ENCODE data around the gene E4F1.
"Not testable (repeated sequence)": the region's sequence is repeated elsewhere in the genome, so short reads cannot be mapped to it uniquely, and the experiment has no call there.

The E4F1 gene

GRCh38 chr16:2231016-2231931, 7.9 kb downstream of the E4F1 start:
- no peak for DNase-seq

- DNase-seq: no peak
Measured at GRCh38 chr16:2232094-2232990, 9.0 kb downstream of the E4F1 start.

DNA sequence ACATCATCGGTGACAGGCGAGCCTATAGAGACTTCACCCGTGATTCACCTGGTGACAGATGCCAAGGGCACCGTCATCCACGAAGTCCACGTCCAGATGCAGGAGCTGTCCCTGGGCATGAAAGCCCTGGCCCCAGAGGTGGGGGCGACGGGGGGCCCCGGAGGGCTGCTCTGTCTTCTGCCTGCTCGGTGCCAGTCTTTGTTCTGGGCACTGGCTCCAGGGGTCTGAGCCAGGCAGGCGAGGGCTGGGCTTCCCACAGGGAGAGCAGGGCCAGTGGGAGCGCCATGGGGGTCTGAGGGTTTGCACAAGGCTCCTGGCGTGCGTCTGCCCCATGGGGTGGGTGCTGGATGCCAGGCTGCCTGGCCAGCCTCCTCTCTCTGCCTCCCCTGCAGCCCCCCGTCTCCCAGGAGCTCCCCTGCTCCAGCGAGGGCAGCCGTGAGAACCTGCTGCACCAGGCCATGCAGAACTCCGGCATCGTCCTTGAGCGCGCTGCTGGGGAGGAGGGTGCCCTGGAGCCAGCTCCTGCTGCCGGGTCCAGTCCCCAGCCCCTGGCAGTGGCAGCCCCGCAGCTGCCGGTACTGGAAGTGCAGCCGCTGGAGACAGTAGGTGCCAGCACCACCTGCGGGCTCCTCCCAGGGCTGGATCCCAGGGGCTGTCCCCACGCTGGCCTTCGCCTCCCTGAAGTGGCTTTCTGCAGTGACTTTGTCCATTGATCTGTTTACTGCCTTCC, 9.8 kb downstream of the E4F1 start:
- no peak for DNase-seq

DNA sequence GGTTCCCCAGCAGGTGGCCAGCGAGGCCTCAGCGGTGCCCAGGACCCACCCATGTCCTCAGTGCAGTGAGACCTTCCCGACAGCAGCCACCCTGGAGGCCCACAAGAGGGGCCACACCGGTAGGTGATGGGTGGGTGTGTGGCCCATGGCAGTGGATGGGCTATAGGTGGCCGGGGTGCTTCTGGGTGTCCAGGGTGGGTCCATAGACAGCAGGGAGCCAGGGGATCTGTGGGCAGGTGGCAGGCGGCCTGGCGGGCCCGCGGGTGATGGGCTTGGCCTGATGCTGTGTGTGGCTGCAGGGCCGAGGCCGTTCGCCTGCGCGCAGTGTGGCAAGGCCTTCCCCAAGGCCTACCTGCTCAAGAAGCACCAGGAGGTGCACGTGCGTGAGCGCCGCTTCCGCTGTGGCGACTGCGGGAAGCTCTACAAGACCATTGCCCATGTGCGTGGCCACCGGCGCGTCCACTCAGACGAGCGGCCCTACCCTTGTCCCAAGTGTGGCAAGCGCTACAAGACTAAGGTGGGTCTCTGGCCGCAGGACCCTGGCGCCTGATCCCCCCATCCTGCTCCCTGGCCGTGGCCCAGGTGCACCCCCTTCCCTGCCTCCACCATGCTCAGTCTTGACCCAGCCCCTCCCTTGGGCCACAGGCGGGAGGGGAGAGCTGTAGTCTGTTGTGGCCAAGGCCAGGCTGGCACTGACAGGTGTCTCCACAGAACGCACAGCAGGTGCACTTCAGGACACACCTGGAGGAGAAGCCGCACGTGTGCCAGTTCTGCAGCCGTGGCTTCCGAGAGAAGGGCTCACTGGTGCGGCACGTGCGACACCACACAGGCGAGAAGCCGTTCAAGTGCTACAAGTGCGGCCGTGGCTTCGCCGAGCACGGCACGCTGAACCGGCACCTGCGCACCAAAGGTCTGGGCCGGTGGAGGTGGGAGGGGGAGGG, 10.8 kb downstream of the E4F1 start:
- no peak for DNase-seq

DNA sequence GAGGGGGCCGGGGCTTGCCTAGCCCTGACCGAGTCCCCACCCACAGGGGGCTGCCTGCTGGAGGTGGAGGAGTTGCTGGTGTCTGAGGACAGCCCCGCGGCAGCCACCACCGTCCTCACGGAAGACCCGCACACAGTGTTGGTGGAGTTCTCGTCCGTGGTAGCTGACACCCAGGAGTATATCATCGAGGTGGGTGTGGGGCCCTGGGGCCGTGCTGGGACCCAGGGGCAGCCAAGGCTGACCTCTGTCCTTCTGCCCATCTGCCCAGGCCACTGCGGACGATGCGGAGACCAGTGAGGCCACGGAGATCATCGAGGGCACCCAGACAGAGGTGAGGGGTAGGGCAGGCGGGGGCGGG, 11.4 kb downstream of the E4F1 start:
- no peak for DNase-seq

- no peak for DNase-seq
Measured at GRCh38 chr16:2235234-2235651, 11.9 kb downstream of the E4F1 start.

- no peak for DNase-seq
Measured at GRCh38 chr16:2235695-2236336, 12.4 kb downstream of the E4F1 start.

- DNase-seq: no peak
Measured at GRCh38 chr16:2236337-2237101, 13.1 kb downstream of the E4F1 start, which contains the start of gene DNASE1L2. Gene DNASE1L2 (plus strand): TSS chr16:2236444. CDS start chr16:2236817, 373 bp downstream.

GRCh38 chr16:2237102-2237482, 13.7 kb downstream of the E4F1 start:
- no peak for DNase-seq

- no peak for DNase-seq
Measured at GRCh38 chr16:2237493-2238149, 14.2 kb downstream of the E4F1 start.

DNA sequence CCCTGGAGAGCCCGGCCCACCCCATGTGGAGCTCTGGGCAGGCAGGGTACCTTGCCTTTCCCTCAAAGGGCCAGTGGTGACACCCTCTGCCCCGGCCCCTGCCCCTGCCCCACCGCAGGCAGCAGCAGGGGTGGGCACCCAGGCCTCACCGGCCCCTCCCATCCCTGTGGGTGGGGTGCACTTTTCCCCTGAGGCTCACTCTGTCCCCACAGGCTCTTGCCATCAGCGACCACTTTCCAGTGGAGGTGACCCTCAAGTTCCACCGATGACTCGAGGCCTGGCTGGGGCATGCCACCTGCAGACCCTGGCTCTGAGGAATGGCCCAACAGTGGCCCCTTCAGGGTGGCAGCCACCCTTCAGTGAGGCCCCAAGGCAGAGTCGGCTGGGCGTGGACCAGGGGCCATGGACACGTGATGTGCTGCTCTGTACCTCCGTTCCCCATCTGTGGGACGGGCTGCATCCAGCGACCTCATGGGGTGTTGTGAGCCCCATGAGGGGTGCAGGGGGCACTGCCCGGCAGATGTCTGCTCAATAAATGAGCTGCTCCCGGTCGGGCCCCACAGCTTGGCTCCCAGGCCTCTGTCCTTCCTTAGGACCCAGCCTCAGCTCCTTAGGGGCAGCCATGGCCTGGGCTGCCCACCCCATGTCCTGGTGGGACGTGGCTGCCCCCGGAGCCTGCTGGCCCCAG, 14.9 kb downstream of the E4F1 start:
- DNase-seq: no peak

DNA sequence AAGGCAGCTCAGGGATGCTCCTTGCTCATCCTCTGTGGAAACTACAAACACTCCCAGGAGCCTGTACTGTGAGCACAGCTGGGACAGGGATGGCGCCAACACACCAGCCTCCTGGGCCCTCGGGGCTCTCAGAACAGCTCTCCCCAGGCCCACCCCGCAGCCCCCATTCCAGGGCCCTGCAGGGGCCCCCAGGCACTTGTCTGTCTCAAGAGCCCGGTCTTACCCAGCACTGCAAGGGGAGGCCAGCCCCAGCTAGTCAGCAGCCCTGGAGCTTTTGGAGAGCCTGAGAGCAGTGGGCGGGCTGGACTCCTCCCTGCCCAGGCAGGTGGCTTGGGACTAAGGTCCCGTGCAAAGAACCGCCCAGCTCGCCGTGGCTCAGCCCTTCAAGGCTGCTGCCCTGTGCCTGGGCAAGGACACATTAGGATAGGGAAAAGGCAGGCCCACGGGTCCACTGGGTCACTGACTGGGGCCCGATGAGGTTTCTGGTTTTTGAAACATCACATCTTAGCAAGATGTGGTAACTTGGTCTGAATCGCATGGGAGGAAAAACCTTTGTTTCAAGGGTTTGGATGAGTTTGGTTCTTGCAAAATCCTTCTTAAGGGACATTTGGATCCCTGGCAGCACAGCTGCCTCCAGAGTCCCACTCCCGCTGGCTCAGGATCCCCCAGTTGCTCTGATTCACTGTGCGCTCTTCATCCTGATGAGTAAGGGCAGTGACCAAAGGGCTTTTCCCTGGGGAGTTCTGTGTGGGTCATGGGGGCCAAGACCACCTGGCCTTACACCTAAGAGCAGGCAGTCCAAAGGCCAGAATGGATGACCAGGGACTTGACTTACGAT, 15.7 kb downstream of the E4F1 start:
- no peak for DNase-seq

DNA sequence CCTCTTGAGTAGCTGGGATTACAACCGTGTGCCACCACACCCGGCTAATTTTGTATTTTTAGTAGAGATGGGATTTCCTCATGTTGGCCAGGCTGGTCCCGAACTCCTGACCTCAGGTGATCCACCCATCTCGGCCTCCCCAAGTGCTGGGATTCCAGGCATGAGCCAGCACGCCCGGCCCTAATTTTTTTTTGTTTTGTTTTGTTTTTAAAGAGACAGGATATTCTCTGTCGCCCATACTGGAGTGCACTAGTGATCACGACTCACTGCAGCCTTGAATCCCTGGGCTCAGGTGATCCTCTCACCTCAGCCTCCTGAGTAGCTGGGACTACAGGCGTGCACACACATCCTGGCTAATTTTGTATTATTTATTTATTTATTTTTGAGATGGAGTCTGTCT, 16.9 kb downstream of the E4F1 start:
- DNase-seq: not testable (repeated sequence)

DNA sequence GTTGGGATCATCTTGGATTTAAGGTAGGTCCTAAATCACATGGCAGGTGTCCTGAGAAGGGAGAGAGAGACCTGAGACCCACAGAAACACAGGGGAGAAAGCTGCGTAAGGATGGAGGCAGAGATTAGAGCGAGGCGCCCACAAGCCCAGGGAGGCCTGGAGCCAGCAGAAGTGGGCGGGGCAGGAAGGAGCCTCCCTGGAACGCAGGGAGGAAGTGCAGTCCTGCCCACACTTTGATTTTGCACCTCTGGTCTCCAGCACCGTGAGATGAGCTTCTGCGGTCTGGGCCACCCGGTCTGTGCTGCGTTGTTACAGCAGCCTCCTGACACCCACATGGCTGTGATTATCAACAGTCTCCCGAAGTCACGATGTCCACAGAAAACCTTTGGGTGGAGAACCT, 19.2 kb downstream of the E4F1 start:
- DNase-seq: no peak

DNA sequence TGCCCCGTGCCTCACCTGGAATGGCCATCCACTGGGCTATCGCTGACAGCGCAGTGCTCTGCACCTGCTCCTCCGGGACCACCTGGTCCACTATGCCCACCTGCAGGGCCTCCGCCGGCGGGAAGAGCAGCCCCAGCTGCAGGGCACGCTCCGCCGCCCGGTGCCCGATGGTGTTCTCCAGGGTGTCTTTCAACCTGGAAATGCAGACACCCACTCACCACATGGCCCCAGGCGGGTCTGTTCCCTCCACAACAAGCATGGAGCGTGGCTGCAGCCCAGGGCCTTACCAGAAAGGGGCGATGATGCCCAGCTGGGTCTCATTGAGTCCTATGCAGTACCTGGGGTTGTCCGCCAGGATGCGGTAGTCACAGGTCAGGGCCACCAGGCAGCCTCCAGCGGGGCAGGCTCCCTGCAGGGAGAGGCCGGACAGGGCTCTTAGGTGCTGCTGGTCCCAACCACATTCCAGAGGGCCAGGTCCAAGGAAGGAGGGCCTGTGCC, 19.7 kb downstream of the E4F1 start:
- DNase-seq: no peak

DNA sequence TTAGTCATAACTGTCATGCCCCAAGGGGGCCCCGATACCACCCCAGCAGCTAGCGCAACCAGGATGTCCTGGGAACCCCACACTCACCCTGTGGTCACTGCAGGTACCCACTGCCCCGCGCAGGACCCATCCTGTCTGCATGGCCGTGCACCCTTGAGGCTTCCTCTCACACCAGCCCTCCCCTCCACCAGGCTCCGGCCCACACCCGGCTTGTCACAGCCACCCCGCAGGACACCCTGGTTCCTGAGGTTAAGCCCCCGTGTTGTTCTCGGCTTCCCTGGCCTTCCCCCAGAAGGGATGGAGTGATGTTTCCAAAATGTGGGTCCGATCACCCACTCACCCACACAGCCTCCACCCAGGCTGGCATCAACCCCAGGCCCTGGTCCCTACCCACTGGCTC, 20.4 kb downstream of the E4F1 start:
- no peak for DNase-seq

DNA sequence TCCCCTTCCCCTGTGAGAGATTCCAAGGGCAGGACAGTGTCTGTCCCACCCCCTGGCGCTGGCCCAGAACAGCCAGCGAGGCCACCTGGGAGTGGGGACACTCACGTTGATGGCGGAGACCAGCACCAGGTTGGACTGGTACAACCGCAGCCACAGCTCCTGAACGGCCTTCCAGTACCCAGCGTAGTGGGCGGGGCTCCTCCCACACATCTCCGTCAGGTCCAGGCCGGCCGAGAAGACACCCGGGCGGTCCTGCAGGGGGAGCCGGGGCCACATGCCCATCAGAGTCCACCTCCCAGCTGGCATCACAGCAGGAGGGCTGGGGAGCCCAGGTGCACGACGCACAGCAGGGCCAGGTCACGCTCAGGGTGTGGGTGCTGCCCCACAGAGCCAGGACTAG, 20.9 kb downstream of the E4F1 start:
- no peak for DNase-seq
